ENCODE results near the gene INVS. TPM values are rescaled to one million over a fixed set of nuclear protein-coding genes. Genes with fewer than 3 reads are reported as not detected.

INVS gene
- polyA plus RNA-seq, 1 of the 3 experiments (the other 2 are of a cell fraction): 8.1 TPM

DNA sequence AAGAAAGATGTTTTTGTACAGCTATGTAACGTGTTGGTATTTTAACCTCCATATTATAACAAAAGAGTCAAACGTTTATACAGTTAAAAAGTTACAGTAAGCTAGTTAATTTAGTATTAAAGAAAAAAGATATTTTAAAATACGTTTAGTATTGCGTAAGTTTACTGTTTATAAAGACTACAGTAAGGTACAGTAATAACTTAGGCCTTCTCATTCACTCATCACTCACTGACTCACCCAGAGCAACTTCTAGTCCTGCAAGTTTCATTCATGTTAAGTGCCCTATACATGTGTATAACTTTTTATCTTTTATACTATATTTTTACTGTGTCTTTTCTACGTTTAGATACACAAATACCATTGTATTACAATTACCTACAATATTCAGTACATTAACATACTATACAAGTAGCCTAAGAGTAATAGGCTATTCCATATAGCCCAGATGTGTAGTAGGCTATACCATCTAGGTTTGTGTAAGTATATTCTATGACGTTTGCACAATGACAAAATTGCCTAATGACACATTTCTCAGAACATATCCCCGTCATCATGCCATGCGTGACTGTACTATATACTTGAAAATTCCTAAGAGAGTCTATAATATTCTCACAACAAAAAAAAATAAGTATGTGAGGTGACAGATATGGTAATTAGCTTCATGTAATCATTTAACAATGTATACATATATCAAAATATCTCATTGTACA, 34.0 kb upstream of the INVS start:
- peaks cover 3% of the 10 kb centered on the region for H3F3A ChIP-seq (replicated peaks; ENCODE audit: insufficient read depth)
- H3K9me2 ChIP-seq: no peaks in the 10 kb centered on the region
- ChIA-PET CTCF (interaction anchor here (1.1 to 1.6 kb wide), 5 partner anchors 10 to 260 kb away, joined by 3 to 5 read pairs (median 4); no protein-coding TSS in a partner anchor), POLR2A (no interaction called here)
- no peak overlapping the region for H3K4me2 ChIP-seq
- TF ChIP-seq EP300 (IDR thresholded peaks at IDR 0.05; ENCODE audit: borderline replicate concordance in 1 of 2, low read depth in 1 of 2, low read length in 1 of 2): no peak
- peak; percentile 31; the same call in 1 of the 2 replicates for TF ChIP-seq FOSL2 (IDR thresholded peaks at IDR 0.05; ENCODE audit: borderline replicate concordance, low read depth)
- TF ChIP-seq, protein P1, sequence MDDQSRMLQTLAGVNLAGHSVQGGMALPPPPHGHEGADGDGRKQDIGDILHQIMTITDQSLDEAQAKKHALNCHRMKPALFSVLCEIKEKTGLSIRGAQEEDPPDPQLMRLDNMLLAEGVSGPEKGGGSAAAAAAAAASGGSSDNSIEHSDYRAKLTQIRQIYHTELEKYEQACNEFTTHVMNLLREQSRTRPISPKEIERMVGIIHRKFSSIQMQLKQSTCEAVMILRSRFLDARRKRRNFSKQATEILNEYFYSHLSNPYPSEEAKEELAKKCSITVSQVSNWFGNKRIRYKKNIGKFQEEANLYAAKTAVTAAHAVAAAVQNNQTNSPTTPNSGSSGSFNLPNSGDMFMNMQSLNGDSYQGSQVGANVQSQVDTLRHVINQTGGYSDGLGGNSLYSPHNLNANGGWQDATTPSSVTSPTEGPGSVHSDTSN (IDR thresholded peaks at IDR 0.05): no peak
- TF ChIP-seq EZH2phosphoT487 (IDR thresholded peaks at IDR 0.05; ENCODE audit: borderline replicate concordance, low read depth): no peak
- H3K4me3 ChIP-seq (ENCODE audit: low read depth in 2 of 2, low read length in 1 of 2): no peak overlapping the region
- 69% methylated on average over 8 of the region's 8 CpGs for WGBS (ENCODE audit: low lambda C conversion rate)
- H3K9me3 ChIP-seq: no peaks in the 10 kb centered on the region
- peaks cover 2 to 6% of the 10 kb centered on the region in 2 experiments for H3K36me3 ChIP-seq (replicated peaks in 1 of 2; ENCODE audit: control insufficient read depth in 1 of 2, insufficient read depth in 2 of 2, low read length in 1 of 2)
- no peaks in the 10 kb centered on the region for H3K27me3 ChIP-seq (ENCODE audit: insufficient read depth)
- peaks cover 5% of the 10 kb centered on the region; the same call in 1 of the 2 replicates for H4K20me1 ChIP-seq (ENCODE audit: insufficient read depth)
- H3K27ac ChIP-seq (ENCODE audit: low read depth in 2 of 2, low read length in 1 of 2): peak overlapping the region in 1 of 2 experiments; percentile 30; a peak in 1 of 4 replicates
- H3K79me2 ChIP-seq (ENCODE audit: insufficient read depth): peaks cover 47% of the 10 kb centered on the region
- no peak for DNase-seq
- H3K9ac ChIP-seq: no peak overlapping the region
- no peak overlapping the region for H2AFZ ChIP-seq (ENCODE audit: low read depth)
- H3K4me1 ChIP-seq (ENCODE audit: control insufficient read depth in 1 of 2, insufficient read depth in 2 of 2, low read depth in 1 of 2, low read length in 1 of 2): peaks cover 0 to 8% of the 10 kb centered on the region in 2 experiments; a peak in 1 of 4 replicates

DNA sequence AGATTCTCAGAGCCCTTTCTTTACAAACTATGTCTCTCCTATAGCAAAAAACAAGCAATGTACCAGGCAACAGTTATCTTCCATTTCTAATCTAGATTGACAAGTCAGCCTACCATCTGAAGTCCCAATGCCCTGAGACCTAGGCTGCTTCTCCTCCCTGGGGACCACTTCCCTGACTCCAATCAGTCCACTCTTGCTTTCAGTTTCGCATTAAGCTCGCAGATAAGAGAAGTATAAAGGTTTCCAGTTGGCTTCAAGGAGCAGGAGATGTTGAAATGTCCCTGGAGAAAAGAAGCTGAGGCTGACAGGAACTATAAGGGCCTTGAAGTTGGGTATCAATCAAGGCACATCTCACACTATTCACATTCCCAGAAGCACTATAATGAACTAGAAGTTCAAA, 32.5 kb upstream of the INVS start:
- ChIA-PET POLR2A (no interaction called here), CTCF (interaction anchor here (1.3 kb wide), 1 partner anchor 177 kb away, joined by 5 read pairs; no protein-coding TSS in a partner anchor)
- no peaks in the 10 kb centered on the region for H3K27me3 ChIP-seq (ENCODE audit: insufficient read depth)
- H4K20me1 ChIP-seq (ENCODE audit: insufficient read depth): peaks cover 13% of the 10 kb centered on the region; the same call in 1 of the 2 replicates
- no peak overlapping the region for H2AFZ ChIP-seq (ENCODE audit: low read depth)
- H3K4me2 ChIP-seq: peak overlapping the region; percentile 22; the same call in 1 of the 2 replicates
- 75% methylated on average over 2 of the region's 2 CpGs for WGBS (ENCODE audit: low lambda C conversion rate)
- H3K9me3 ChIP-seq: no peaks in the 10 kb centered on the region
- H3K79me2 ChIP-seq (ENCODE audit: insufficient read depth): peaks cover 44% of the 10 kb centered on the region
- no peak overlapping the region for H3K4me3 ChIP-seq (ENCODE audit: low read depth in 2 of 2, low read length in 1 of 2)
- no peak for DNase-seq
- peaks cover 0 to 6% of the 10 kb centered on the region in 2 experiments for H3K36me3 ChIP-seq (replicated peaks in 1 of 2; ENCODE audit: control insufficient read depth in 1 of 2, insufficient read depth in 2 of 2, low read length in 1 of 2)
- H3K9ac ChIP-seq: no peak overlapping the region
- H3K27ac ChIP-seq (ENCODE audit: low read depth in 2 of 2, low read length in 1 of 2): no peak overlapping the region
- H3K4me1 ChIP-seq (ENCODE audit: control insufficient read depth in 1 of 2, insufficient read depth in 2 of 2, low read depth in 1 of 2, low read length in 1 of 2): peaks cover 0 to 15% of the 10 kb centered on the region in 2 experiments; a peak in 1 of 4 replicates
- peaks cover 3% of the 10 kb centered on the region for H3F3A ChIP-seq (replicated peaks; ENCODE audit: insufficient read depth)
- no peaks in the 10 kb centered on the region for H3K9me2 ChIP-seq
- TF ChIP-seq, protein P1 (IDR thresholded peaks at IDR 0.05): no peak
- no peak for TF ChIP-seq POLR2AphosphoS5 (IDR thresholded peaks at IDR 0.05; ENCODE audit: low read depth, low read length)
- no peak for TF ChIP-seq FOXJ3 (CRISPR knock-in tag; IDR thresholded peaks at IDR 0.05)
- TF ChIP-seq, protein P2, sequence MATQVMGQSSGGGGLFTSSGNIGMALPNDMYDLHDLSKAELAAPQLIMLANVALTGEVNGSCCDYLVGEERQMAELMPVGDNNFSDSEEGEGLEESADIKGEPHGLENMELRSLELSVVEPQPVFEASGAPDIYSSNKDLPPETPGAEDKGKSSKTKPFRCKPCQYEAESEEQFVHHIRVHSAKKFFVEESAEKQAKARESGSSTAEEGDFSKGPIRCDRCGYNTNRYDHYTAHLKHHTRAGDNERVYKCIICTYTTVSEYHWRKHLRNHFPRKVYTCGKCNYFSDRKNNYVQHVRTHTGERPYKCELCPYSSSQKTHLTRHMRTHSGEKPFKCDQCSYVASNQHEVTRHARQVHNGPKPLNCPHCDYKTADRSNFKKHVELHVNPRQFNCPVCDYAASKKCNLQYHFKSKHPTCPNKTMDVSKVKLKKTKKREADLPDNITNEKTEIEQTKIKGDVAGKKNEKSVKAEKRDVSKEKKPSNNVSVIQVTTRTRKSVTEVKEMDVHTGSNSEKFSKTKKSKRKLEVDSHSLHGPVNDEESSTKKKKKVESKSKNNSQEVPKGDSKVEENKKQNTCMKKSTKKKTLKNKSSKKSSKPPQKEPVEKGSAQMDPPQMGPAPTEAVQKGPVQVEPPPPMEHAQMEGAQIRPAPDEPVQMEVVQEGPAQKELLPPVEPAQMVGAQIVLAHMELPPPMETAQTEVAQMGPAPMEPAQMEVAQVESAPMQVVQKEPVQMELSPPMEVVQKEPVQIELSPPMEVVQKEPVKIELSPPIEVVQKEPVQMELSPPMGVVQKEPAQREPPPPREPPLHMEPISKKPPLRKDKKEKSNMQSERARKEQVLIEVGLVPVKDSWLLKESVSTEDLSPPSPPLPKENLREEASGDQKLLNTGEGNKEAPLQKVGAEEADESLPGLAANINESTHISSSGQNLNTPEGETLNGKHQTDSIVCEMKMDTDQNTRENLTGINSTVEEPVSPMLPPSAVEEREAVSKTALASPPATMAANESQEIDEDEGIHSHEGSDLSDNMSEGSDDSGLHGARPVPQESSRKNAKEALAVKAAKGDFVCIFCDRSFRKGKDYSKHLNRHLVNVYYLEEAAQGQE (IDR thresholded peaks at IDR 0.05; ENCODE audit: low read depth, low read length): no peak
- no peak for TF ChIP-seq RCOR1 (IDR thresholded peaks at IDR 0.05; ENCODE audit: low read length)
- TF ChIP-seq NRF1 (IDR thresholded peaks at IDR 0.05; ENCODE audit: low read depth, low read length): no peak
- no peak for TF ChIP-seq TCF12 (IDR thresholded peaks at IDR 0.05)
- TF ChIP-seq TEAD4 (IDR thresholded peaks at IDR 0.05; ENCODE audit: borderline replicate concordance, insufficient read depth): no peak
- TF ChIP-seq, protein P3, sequence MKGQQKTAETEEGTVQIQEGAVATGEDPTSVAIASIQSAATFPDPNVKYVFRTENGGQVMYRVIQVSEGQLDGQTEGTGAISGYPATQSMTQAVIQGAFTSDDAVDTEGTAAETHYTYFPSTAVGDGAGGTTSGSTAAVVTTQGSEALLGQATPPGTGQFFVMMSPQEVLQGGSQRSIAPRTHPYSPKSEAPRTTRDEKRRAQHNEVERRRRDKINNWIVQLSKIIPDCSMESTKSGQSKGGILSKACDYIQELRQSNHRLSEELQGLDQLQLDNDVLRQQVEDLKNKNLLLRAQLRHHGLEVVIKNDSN (IDR thresholded peaks at IDR 0.05; ENCODE audit: borderline replicate concordance, low read depth): no peak
- no peak for TF ChIP-seq GABPA (IDR thresholded peaks at IDR 0.05; ENCODE audit: low read depth)
- no peak for TF ChIP-seq RXRA (IDR thresholded peaks at IDR 0.05; ENCODE audit: borderline replicate concordance, low read depth)
- TF ChIP-seq RFX5 (IDR thresholded peaks at IDR 0.05; ENCODE audit: low read length): no peak
- TF ChIP-seq, protein P4, sequence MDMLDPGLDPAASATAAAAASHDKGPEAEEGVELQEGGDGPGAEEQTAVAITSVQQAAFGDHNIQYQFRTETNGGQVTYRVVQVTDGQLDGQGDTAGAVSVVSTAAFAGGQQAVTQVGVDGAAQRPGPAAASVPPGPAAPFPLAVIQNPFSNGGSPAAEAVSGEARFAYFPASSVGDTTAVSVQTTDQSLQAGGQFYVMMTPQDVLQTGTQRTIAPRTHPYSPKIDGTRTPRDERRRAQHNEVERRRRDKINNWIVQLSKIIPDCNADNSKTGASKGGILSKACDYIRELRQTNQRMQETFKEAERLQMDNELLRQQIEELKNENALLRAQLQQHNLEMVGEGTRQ (IDR thresholded peaks at IDR 0.05; ENCODE audit: borderline replicate concordance, low read depth, low read length): no peak
- TF ChIP-seq TAF1 (IDR thresholded peaks at IDR 0.05; ENCODE audit: borderline replicate concordance, low read depth, low read length): no peak

Measured in SK-N-SH (cell line).